Activated CD8-positive, alpha-beta memory T cell treated with anti-CD3 and anti-CD28 coated beads for 48 hours (primary cell): ENCODE measurements around the gene CCDC92B.
"Not testable (repeated sequence)": the region's sequence is repeated elsewhere in the genome, so short reads cannot be mapped to it uniquely, and the experiment has no call there.

Source experiments
- DNase-seq, 3 experiments: peaks; one replicate each; pipeline ENCODE4 v3.0.0-alpha.2; 2020; ENCODE audit warnings: low read depth in 2 of 3, low spot score in 2 of 3

Gene CCDC92B

GRCh38 chr17:2691069-2691871 lies 58.2 kb downstream of the CCDC92B start:
- no peak for DNase-seq

DNA sequence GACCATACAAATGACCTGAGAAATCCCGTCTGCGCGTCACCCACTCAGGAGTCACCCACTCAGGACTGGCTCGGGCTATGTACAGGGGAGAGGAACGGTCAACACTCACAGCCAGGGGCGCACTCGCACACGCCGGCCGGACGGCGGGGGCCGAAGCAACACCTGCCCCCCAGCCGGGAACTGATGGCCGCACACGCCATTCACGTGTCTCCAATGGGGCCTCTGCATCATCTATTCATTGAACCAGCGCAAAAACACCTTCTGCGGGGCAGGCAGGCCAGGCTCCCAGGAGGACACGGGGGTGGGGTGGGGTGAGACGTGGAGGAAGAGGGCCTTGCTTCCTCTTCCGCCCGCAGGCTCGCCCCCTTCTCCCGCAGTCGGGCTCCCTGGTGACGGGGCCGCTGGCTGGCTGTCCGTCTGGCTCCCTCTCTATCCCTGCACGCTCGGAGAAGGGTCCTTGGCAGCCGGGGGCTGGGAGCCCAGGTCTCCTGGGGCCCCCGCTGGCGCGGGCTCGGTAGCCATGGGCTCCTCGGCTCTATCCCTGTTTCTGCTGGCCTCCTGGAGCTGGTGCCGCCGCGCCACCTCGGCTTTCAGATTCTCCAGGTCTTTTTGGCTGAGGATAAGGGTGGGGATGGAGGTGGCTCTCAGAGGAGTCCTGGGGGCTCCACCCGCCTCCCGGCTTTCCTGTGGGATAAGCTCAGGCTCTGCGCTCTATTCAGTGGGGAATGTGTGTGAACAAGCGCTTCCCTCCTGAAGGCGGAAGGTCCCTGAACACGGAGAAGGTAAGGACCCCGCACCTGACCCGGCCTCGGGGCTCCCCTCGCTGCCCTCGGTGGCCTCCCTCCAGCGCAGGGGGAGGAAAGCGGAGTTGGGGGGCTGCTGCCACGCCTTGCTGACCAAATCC lies 59.0 kb downstream of the CCDC92B start:
- no peak for DNase-seq

DNA sequence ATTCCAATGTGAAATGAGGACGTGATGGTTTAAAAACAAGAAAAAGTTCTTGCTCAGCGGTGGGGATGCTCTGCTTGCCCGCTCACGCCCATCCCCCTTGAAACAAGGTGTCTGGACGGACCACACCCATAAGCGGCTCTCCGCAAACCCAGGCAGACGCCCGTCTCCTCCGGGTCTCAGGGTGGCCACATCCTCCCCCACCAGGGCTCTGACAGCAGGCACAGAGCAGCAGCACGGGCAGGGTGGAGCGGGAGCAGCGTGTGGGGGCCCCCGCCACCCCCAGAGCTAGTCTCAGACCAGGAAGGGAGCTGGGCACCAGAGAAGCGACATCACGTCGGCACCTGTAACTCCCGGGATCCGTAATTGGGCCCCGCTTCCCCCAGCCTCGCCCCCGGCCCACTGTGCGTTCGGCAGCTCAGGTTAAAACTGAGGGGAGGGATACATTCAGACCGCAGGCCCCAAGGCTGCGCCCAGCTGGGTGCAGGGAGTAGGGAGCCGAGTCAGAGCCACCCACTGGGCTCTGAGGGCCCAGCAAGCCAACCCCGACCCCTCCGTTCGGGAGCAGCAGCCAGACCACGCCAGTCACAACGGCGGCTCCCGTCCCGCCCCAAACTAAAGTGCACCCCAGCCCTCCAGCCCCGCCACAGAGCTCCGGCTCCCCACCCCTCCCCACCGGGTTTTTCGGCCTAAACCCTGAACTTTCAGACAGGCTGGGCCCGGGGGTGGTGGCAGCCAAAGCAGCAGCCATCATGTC lies 59.9 kb downstream of the CCDC92B start:
- no peak for DNase-seq

DNA sequence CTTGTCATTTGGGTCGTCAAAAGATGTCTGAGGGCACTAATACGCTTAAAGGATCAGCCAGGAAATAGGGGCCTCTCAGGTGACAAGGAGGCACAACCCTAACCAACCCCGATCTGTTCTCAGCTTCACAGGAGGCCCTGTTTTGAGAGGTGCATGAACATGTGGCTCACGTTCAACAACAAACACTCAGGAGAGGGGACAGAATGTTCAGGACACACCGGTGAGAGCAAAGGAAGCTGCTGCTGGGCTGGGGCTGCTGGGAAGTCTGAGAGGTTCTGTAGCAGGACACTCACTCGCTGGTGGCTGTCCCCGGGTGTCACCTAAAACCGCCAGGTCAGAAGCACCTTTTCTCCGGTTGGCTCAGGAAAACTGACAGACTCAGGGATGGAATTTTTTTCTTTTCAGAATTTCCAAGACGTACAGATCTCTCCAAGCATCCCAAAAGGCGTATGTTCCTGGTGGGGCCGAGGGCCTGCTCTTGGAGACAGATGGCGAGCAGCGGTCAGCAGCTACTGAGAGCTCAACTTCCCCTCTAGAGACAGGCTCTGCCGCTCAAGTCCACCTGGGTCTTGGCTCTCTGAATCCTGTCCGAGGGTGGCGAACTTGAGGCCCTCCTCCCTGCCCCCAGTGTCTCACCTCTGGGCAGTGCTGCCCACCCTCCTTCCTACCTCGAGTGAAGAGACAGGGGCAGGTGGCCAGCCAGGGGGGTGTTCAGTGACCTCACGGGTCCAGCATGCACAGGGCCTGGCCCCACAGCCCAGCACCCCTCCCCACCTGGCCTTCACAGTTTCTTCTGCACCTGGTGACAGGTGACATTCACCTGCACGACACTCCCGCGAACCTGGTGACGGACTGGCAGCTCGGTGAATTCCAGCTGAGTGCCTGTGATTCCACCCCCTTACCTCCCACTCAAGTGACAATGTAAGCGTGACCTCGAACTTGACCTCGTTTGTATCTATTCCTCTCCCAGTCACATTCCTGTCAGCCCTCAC lies 60.8 kb downstream of the CCDC92B start:
- no peak for DNase-seq

DNA sequence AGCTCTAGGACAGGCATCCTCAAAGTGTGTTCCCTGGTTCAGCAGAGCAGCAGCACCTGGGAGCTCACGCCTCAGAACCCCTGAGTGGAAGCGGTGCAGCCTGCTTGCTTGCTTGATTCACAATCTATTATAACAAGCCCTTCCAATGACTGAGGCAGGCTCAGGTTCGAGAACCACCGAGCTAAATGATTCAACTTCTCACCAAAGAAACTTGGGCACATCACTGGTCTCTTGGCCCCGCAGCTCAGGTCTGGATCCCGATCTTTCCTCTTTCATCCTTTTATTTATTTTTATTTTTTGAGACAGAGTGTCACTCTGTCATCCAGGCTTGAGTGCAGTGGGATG lies 62.4 kb downstream of the CCDC92B start:
- no peak for DNase-seq

DNA sequence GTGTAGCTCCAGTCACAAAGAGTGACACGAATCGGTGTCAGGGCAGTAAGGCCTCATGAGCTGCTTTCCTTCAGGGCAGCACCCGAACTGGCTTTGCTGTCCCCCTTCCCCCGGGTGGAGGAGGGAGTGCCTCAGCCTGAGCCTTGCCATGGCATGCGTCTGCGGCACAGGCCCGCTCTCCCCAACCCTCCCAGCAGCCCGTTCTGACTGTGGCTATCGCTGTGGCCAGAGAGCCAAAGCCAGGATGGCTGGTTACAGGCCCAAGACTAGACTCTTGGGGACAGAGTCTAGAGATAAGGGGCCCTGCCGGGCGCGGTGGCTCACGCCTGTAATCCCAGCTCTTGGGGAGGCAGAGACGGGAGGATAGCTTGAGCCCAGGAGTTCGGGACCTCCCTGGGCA lies 63.8 kb downstream of the CCDC92B start:
- DNase-seq = no peak

- DNase-seq = no peak
These were observed 64.9 kb downstream of the CCDC92B start for GRCh38 chr17:2684549-2684948.

DNA sequence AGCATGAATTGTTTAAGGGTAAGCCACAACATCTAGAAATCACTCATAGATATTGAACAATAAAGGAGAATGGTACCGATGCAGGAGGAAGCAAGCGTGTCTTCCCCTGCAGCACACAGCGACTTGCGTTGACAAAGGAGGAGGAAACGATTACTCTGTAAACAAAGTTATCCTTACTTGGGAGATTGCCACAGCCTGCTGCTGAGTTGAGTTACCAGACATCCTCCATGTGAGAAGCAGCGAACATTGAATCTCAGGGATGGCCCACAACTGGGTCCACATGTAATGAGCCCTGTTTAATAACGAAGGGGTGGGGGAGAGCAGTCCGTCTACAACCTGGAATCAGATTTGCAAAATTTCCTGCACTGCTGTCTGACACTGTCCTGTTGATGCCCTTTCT lies 65.5 kb downstream of the CCDC92B start:
- no peak for DNase-seq

GRCh38 chr17:2682176-2682938 lies 67.1 kb downstream of the CCDC92B start:
- DNase-seq = no peak

DNA sequence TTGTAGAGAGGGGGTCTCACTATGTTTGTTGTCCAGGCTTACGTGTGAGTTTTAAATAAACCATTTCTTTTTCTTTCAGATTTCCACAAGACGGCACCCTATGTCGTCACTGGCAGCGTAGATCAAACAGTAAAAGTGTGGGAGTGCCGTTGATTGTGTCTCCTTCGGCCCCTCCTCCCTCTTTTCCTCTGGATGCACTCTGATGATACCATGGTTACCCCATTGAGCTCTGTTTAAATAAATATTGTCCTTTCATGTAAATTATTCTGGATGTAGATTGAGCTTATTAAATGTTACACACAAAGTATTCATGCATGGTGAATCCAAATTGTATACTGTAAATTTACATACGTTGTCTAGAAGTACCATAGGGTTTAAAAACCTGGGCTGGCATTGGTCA lies 67.8 kb downstream of the CCDC92B start:
- no peak for DNase-seq

- no peak for DNase-seq
These were observed 68.5 kb downstream of the CCDC92B start for GRCh38 chr17:2680961-2681360.

GRCh38 chr17:2679247-2679646 lies 70.2 kb downstream of the CCDC92B start:
- not testable (repeated sequence) for DNase-seq
